Eye (tissue), 1 donor: Measurements from ENCODE around the gene SLC25A29.
A peak's percentile ranks its signal among the peaks of the same experiment; 100 is the strongest.
"Not testable (repeated sequence)": the region's sequence is repeated elsewhere in the genome, so short reads cannot be mapped to it uniquely, and the experiment has no call there.

Experiments
- DNase-seq: peaks from one replicate; pipeline ENCODE4 v3.0.0-alpha.2; 2015

SLC25A29 gene

GRCh38 chr14:100309028-100309737 lies 2.9 kb upstream of the SLC25A29 start:
- DNase-seq, result no peak

GRCh38 chr14:100308427-100308792 lies 2.2 kb upstream of the SLC25A29 start:
- DNase-seq, result not testable (repeated sequence)

- DNase-seq, result no peak
These were observed 1.7 kb upstream of the SLC25A29 start for GRCh38 chr14:100307766-100308426.

- no peak for DNase-seq
These were observed 938 bp upstream of the SLC25A29 start for GRCh38 chr14:100306998-100307765.

GRCh38 chr14:100305324-100306100 lies 732 bp downstream of the SLC25A29 start:
- peak; percentile 69 for DNase-seq

- DNase-seq, result no peak
These were observed 1.4 kb downstream of the SLC25A29 start for GRCh38 chr14:100304825-100305323.

GRCh38 chr14:100303925-100304324 lies 2.3 kb downstream of the SLC25A29 start:
- no peak for DNase-seq

GRCh38 chr14:100303179-100303578 lies 3.1 kb downstream of the SLC25A29 start:
- DNase-seq, result no peak

- no peak for DNase-seq
These were observed 3.6 kb downstream of the SLC25A29 start for GRCh38 chr14:100302616-100303015.

- DNase-seq, result no peak
These were observed 7.0 kb downstream of the SLC25A29 start for GRCh38 chr14:100299238-100299560.

- no peak for DNase-seq
These were observed 7.5 kb downstream of the SLC25A29 start for GRCh38 chr14:100298551-100299237.

GRCh38 chr14:100297320-100298300 lies 8.6 kb downstream of the SLC25A29 start:
- DNase-seq, result no peak

GRCh38 chr14:100296729-100297128 lies 9.5 kb downstream of the SLC25A29 start:
- DNase-seq, result not testable (repeated sequence)

GRCh38 chr14:100296106-100296651 lies 10.1 kb downstream of the SLC25A29 start:
- no peak for DNase-seq

- no peak for DNase-seq
These were observed 10.7 kb downstream of the SLC25A29 start for GRCh38 chr14:100295376-100296105.

GRCh38 chr14:100294963-100295330 lies 11.3 kb downstream of the SLC25A29 start:
- DNase-seq, result no peak

- peak; percentile 63 for DNase-seq
These were observed 11.9 kb downstream of the SLC25A29 start for GRCh38 chr14:100294213-100294962.

GRCh38 chr14:100293497-100294212 lies 12.6 kb downstream of the SLC25A29 start:
- no peak for DNase-seq
